Gastroesophageal sphincter (tissue), 4 donors: Measurements from ENCODE around the gene LMO7. TPM values are rescaled to one million over a fixed set of nuclear protein-coding genes. Genes with fewer than 3 reads are reported as not detected.

Experiments used
- ATAC-seq: fragments of 150-250 bp; one replicate; pipeline ENCODE4 v1.9.1; 2016; ENCODE audit warnings: mild to moderate bottlenecking, moderate library complexity
- H3K27ac ChIP-seq, 4 donors: fragments of 200-600 bp; sonication (generic) in 3 of 4; 1 replicate in 3 of 4; 2 replicates in 1 of 4; pipeline ENCODE4 v1.5.1; 2016 to 2019
- H3K27me3 ChIP-seq: fragments of 200-600 bp; sonication (generic); one replicate; pipeline ENCODE4 v1.5.1; 2019
- H3K36me3 ChIP-seq, 2 donors: fragments of 200-600 bp; sonication (generic); one replicate each; pipeline ENCODE4 v1.5.1; 2019; ENCODE audit warnings: control low read depth in 1 of 2
- H3K4me1 ChIP-seq, 3 donors: fragments of 200-600 bp; sonication (generic); 1 replicate in 2 of 3; 2 replicates in 1 of 3; pipeline ENCODE4 v1.5.1; 2016 to 2019; ENCODE audit warnings: control low read depth in 2 of 3
- H3K4me3 ChIP-seq, 2 donors: fragments of 200-600 bp; sonication (generic); one replicate each; pipeline ENCODE4 v1.5.1; 2019; ENCODE audit warnings: mild to moderate bottlenecking in 1 of 2, moderate library complexity in 1 of 2
- H3K9me3 ChIP-seq, 3 donors: fragments of 200-600 bp; sonication (generic); one replicate each; pipeline ENCODE4 v1.5.1; 2017 to 2019; ENCODE audit warnings: control low read depth in 2 of 3
- CTCF ChIP-seq, 4 experiments: fragments of 200-600 bp in 2 of 4; fragments of 450-650 bp in 2 of 4; sonication (generic) in 1 of 4; IDR thresholded peaks; one replicate each; pipeline ENCODE4 v1.5.1; 2017 to 2019; ENCODE audit warnings: antibody characterized with exemption in 4 of 4, mild to moderate bottlenecking in 2 of 4, moderate library complexity in 2 of 4
- EP300 ChIP-seq: sonication (generic); formaldehyde crosslinking; IDR thresholded peaks from one replicate; pipeline ENCODE4 v1.6.1; 2017; ENCODE audit warnings: antibody characterized with exemption, mild to moderate bottlenecking
- POLR2A ChIP-seq, 2 donors: fragments of 450-650 bp; IDR thresholded peaks; one replicate each; pipeline ENCODE4 v1.6.1; 2017; ENCODE audit warnings: antibody characterized with exemption in 2 of 2, mild to moderate bottlenecking in 2 of 2, moderate library complexity in 1 of 2
- POLR2AphosphoS5 ChIP-seq: sonication (generic); formaldehyde crosslinking; IDR thresholded peaks from one replicate; pipeline ENCODE4 v1.6.1; 2017; ENCODE audit warnings: antibody characterized with exemption
- WGBS, 2 donors: methylation state at CpG; one replicate each; pipeline ENCODE4 v1.1.5; 2018; ENCODE audit warnings: low coverage in 1 of 2; 5-methylcytosine and 5-hydroxymethylcytosine counted together
- total RNA-seq, 4 donors: library from RNA; depleted of rRNA; stranded (reverse); fragments of >200 nt; gene quantifications; one replicate each; pipeline ENCODE4 v1.1.0, GENCODE V29; 2016

LMO7 gene
- total RNA-seq, 4 donors from 2014 or later, result 15.1 to 45.0 (median 26.8) TPM

- no peak overlapping the region for H3K4me3 ChIP-seq
- no peak overlapping the region for H3K27ac ChIP-seq
- H3K4me1 ChIP-seq, result peaks cover 3 to 18% (median 3%) of the 10 kb centered on the region in 3 donors
- H3K27me3 ChIP-seq, result no peaks in the 10 kb centered on the region
- WGBS, 2 donors, result 93 to 100% methylated on average over 1 of the region's 1 CpG
- TF ChIP-seq CTCF (IDR thresholded peaks at IDR 0.05), result no peak
- no peak for TF ChIP-seq EP300
- TF ChIP-seq POLR2A (IDR thresholded peaks at IDR 0.05), result no peak
- no peak for TF ChIP-seq POLR2AphosphoS5
- no peaks in the 10 kb centered on the region for H3K36me3 ChIP-seq
- ATAC-seq, result no peak
- H3K9me3 ChIP-seq, result no peaks in the 10 kb centered on the region
These were observed 239.3 kb downstream of the LMO7 start for GRCh38 chr13:75875450-75875849.

GRCh38 chr13:75876142-75877050 lies 240.3 kb downstream of the LMO7 start:
- peaks cover 3 to 15% (median 3%) of the 10 kb centered on the region in 3 donors for H3K4me1 ChIP-seq
- no peaks in the 10 kb centered on the region for H3K27me3 ChIP-seq
- WGBS, 2 donors, result 20 to 31% methylated on average over 10 to 11 of the region's 11 CpGs
- H3K9me3 ChIP-seq, result no peaks in the 10 kb centered on the region
- H3K36me3 ChIP-seq, result no peaks in the 10 kb centered on the region
- no peak overlapping the region for H3K27ac ChIP-seq
- no peak overlapping the region for H3K4me3 ChIP-seq
- TF ChIP-seq CTCF (IDR thresholded peaks at IDR 0.05) (peak; percentile 90 to 93 (median 91)), EP300 (no peak)
- ATAC-seq, result peak; percentile 79

GRCh38 chr13:75877071-75877470 lies 240.9 kb downstream of the LMO7 start:
- 80 to 92% methylated on average over 2 to 3 of the region's 3 CpGs for WGBS, 2 donors
- TF ChIP-seq POLR2AphosphoS5 (no peak), CTCF (IDR thresholded peaks at IDR 0.05) (no peak), EP300 (no peak), POLR2A (IDR thresholded peaks at IDR 0.05) (no peak)
- Histone ChIP-seq H3K36me3 (no peaks in the 10 kb centered on the region), H3K4me1 (peaks cover 3 to 15% (median 3%) of the 10 kb centered on the region in 3 donors), H3K27me3 (no peaks in the 10 kb centered on the region), H3K4me3 (no peak overlapping the region), H3K27ac (no peak overlapping the region), H3K9me3 (no peaks in the 10 kb centered on the region)
- ATAC-seq, result no peak

- Histone ChIP-seq H3K27ac (no peak overlapping the region), H3K9me3 (no peaks in the 10 kb centered on the region), H3K36me3 (no peaks in the 10 kb centered on the region), H3K4me1 (peaks cover 3 to 15% (median 3%) of the 10 kb centered on the region in 3 donors), H3K4me3 (no peak overlapping the region), H3K27me3 (no peaks in the 10 kb centered on the region)
- no peak for TF ChIP-seq CTCF (IDR thresholded peaks at IDR 0.05)
- TF ChIP-seq POLR2AphosphoS5, result no peak
- TF ChIP-seq EP300, result no peak
- TF ChIP-seq POLR2A (IDR thresholded peaks at IDR 0.05), result no peak
- WGBS, 2 donors, result 86 to 87% methylated on average over 4 of the region's 4 CpGs
- ATAC-seq, result no peak
These were observed 243.5 kb downstream of the LMO7 start for GRCh38 chr13:75879656-75880055.
